ENCODE data around the gene NDST3.

Gene NDST3

DNA sequence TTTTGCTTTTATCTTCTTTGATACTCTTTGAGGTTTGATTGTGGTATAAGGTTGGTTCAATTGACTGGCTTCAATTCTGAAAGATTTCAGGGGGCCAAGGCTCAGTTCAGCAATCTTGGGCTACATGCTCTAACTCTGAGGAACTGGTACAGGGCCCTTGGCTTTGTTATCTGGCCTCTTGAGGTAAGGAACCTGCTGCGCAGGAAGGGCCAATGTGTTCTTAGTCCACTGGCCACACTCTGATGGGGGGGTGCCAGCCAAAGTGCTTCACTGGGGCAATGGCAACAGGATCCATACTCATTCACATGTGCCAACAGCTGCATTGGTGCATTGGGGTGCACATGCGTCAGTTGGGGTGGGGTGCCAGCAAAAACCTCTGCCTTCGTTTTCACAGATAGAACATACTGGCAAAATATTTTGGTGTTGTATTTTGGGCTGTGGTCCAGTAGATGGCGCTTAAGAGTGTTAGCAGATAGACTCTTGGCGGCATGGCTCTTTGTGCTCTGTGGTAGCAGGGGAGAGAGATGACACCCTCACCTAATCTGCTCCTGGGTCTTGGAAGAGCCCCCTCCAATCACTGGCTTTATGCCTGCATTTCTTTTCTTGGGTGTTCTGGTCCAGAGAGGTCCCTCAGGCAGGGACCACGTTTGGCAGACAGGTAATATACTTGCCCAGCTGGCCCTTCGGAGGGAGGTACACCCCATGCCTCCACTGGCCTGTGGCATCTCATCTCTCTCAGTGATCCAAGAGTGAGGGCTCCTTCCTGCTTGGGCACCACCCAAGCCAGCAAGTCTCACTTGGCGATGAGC, 42.9 kb downstream of the NDST3 start:
- Histone ChIP-seq H3K4me3 (ENCODE audit: low read length) (no peak overlapping the region), H3K4me1 (ENCODE audit: control insufficient read depth, insufficient read depth, low read length) (no peaks in the 10 kb centered on the region), H3K27ac (ENCODE audit: low read length) (no peak overlapping the region), H3K27me3 (ENCODE audit: control insufficient read depth, insufficient read depth, low read length) (no peaks in the 10 kb centered on the region), H3K36me3 (ENCODE audit: control insufficient read depth, insufficient read depth, low read length) (no peaks in the 10 kb centered on the region), H3K9me3 (ENCODE audit: control insufficient read depth, insufficient read depth, low read length) (no peaks in the 10 kb centered on the region)
- no peak for DNase-seq (ENCODE audit: low read depth, low spot score)
- WGBS (ENCODE audit: insufficient coverage, insufficient read length): no CpG with 5 or more reads among the region's 8 CpGs

- Histone ChIP-seq H3K27ac (ENCODE audit: low read length) (no peak overlapping the region), H3K4me1 (ENCODE audit: control insufficient read depth, insufficient read depth, low read length) (no peaks in the 10 kb centered on the region), H3K9me3 (ENCODE audit: control insufficient read depth, insufficient read depth, low read length) (no peaks in the 10 kb centered on the region), H3K36me3 (ENCODE audit: control insufficient read depth, insufficient read depth, low read length) (no peaks in the 10 kb centered on the region), H3K27me3 (ENCODE audit: control insufficient read depth, insufficient read depth, low read length) (no peaks in the 10 kb centered on the region), H3K4me3 (ENCODE audit: low read length) (no peak overlapping the region)
- DNase-seq (ENCODE audit: low read depth, low spot score): no peak
- WGBS (ENCODE audit: insufficient coverage, insufficient read length): no CpG with 5 or more reads among the region's 3 CpGs
Observed at GRCh38 chr4:118077767-118078105, 43.5 kb downstream of the NDST3 start.

DNA sequence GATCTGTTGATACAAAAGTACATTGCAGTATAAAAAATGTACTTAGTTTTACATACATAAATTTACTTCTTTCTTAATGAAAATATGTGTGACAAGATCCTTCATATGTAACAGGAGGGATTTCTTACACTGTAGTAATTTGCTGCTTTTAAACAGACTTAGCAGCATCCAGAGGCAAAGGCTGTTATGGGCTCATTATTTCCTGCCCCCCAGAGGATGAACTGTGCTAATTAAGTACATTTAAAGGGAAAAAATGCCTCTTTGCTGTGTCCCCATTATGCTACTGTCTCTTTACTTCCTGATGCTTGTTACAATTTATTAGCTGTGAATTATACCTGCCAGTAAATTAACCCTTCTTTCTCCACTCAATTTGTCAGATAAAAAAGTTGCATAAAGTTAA, 47.1 kb downstream of the NDST3 start:
- Histone ChIP-seq H3K9me3 (ENCODE audit: control insufficient read depth, insufficient read depth, low read length) (no peaks in the 10 kb centered on the region), H3K27me3 (ENCODE audit: control insufficient read depth, insufficient read depth, low read length) (no peaks in the 10 kb centered on the region), H3K36me3 (ENCODE audit: control insufficient read depth, insufficient read depth, low read length) (no peaks in the 10 kb centered on the region), H3K27ac (ENCODE audit: low read length) (no peak overlapping the region), H3K4me1 (ENCODE audit: control insufficient read depth, insufficient read depth, low read length) (no peaks in the 10 kb centered on the region), H3K4me3 (ENCODE audit: low read length) (no peak overlapping the region)
- DNase-seq (ENCODE audit: low read depth, low spot score): no peak

DNA sequence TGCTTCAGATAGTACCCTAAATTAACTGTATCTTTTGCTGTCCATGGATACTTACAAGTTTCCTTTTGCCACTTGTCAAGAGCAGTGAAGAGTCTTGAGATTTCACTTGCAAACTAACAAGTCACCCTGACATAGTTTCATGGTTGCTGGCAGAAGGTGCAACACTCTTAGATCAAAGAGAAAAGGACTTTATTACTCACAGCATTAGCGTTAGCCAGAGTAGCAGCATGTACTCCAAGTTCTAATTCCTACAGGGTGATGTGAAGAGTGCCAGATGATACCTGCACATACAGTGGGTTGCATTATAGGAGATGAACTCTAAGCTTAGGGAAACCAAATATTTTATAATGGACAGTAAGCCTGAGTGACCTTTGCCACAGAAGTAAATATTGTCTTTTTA, 47.9 kb downstream of the NDST3 start:
- Histone ChIP-seq H3K27me3 (ENCODE audit: control insufficient read depth, insufficient read depth, low read length) (no peaks in the 10 kb centered on the region), H3K4me3 (ENCODE audit: low read length) (no peak overlapping the region), H3K4me1 (ENCODE audit: control insufficient read depth, insufficient read depth, low read length) (no peaks in the 10 kb centered on the region), H3K36me3 (ENCODE audit: control insufficient read depth, insufficient read depth, low read length) (no peaks in the 10 kb centered on the region), H3K27ac (ENCODE audit: low read length) (no peak overlapping the region), H3K9me3 (ENCODE audit: control insufficient read depth, insufficient read depth, low read length) (no peaks in the 10 kb centered on the region)
- DNase-seq (ENCODE audit: low read depth, low spot score): no peak
- WGBS (ENCODE audit: insufficient coverage, insufficient read length): no CpG with 5 or more reads among the region's 1 CpG

DNA sequence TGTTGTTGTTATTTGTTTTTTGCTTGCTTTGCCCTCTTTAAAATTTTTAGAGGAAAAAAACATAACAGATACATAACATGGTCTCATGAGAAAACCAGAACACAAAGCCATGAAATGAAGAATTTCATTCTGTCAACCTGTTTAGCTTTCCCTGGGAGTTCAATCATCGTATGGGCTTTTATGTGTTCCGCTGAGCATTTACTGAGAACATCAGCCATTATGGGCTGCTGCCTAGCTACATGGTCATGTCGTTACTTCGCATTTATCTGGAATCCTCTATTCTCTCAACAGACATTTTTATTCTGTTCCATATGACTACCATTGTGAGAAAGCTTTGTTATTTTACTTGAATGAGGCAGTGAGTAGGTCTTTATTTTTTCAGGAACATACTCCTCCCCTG, 51.4 kb downstream of the NDST3 start:
- no CpG with 5 or more reads among the region's 4 CpGs for WGBS (ENCODE audit: insufficient coverage, insufficient read length)
- DNase-seq (ENCODE audit: low read depth, low spot score): no peak
- no peaks in the 10 kb centered on the region for H3K36me3 ChIP-seq (ENCODE audit: control insufficient read depth, insufficient read depth, low read length)
- H3K9me3 ChIP-seq (ENCODE audit: control insufficient read depth, insufficient read depth, low read length): no peaks in the 10 kb centered on the region
- H3K27me3 ChIP-seq (ENCODE audit: control insufficient read depth, insufficient read depth, low read length): no peaks in the 10 kb centered on the region
- no peak overlapping the region for H3K4me3 ChIP-seq (ENCODE audit: low read length)
- H3K27ac ChIP-seq (ENCODE audit: low read length): no peak overlapping the region
- H3K4me1 ChIP-seq (ENCODE audit: control insufficient read depth, insufficient read depth, low read length): no peaks in the 10 kb centered on the region

DNA sequence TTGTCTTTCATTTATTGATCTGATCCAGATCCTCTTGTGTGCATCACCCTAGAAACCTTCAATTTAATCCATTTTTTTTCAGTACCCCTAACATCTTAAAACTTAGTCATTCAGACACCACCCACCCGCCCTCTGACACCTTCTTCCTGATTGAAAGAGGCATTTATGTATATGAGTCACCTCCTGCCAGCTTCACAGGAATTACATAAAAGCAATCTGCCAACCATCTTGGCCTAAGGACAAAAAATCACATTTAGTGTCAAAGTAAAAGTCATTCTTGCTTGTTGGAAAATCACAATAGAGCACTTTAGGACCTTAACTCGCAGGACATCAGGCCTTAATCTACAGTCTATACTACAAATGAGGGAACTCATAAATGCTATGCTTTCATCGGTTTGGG, 52.1 kb downstream of the NDST3 start:
- no peaks in the 10 kb centered on the region for H3K4me1 ChIP-seq (ENCODE audit: control insufficient read depth, insufficient read depth, low read length)
- H3K36me3 ChIP-seq (ENCODE audit: control insufficient read depth, insufficient read depth, low read length): no peaks in the 10 kb centered on the region
- H3K27ac ChIP-seq (ENCODE audit: low read length): no peak overlapping the region
- no peak overlapping the region for H3K4me3 ChIP-seq (ENCODE audit: low read length)
- no peak for DNase-seq (ENCODE audit: low read depth, low spot score)
- H3K27me3 ChIP-seq (ENCODE audit: control insufficient read depth, insufficient read depth, low read length): no peaks in the 10 kb centered on the region
- WGBS (ENCODE audit: insufficient coverage, insufficient read length): no CpG with 5 or more reads among the region's 3 CpGs
- H3K9me3 ChIP-seq (ENCODE audit: control insufficient read depth, insufficient read depth, low read length): no peaks in the 10 kb centered on the region

DNA sequence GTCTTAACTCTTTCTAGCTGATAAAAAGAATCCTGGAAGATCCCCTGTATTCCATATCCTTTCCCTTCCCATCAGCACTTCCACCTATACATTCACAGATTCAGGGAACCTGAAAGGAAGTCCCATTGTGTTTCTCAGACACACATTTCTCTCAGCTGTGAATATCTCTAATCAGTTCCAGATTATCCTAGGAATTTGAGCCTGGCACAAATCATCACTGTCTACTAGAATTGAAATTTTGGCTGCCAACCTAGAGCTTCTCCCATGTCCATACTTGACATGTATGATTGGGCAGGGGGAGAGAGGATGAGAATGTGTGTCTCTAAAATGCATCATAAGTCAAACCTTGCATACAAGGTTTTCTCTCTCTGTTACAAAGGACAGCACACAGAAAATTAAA, 53.1 kb downstream of the NDST3 start:
- Histone ChIP-seq H3K9me3 (ENCODE audit: control insufficient read depth, insufficient read depth, low read length) (no peaks in the 10 kb centered on the region), H3K4me3 (ENCODE audit: low read length) (no peak overlapping the region), H3K27me3 (ENCODE audit: control insufficient read depth, insufficient read depth, low read length) (no peaks in the 10 kb centered on the region), H3K4me1 (ENCODE audit: control insufficient read depth, insufficient read depth, low read length) (no peaks in the 10 kb centered on the region), H3K27ac (ENCODE audit: low read length) (no peak overlapping the region), H3K36me3 (ENCODE audit: control insufficient read depth, insufficient read depth, low read length) (no peaks in the 10 kb centered on the region)
- DNase-seq (ENCODE audit: low read depth, low spot score): no peak

DNA sequence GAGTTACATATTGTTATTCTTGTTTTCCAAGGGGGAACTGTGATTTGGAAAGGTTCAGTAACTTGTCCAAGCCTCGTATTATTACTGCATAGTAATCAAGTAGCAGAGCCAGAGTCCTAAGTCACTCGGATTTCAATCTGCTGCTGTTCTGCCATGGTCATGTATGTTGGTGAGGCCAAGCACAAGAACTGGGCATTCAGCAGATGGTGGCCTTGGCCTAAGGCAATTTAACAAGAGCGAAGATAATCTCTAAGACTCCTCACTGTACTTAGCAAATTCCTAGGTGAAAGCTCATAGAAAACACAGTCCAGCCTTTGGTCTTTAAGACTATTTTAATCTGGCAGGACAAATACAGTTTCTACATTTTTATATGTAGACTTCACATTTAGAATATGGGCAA, 64.8 kb downstream of the NDST3 start:
- Histone ChIP-seq H3K9me3 (ENCODE audit: control insufficient read depth, insufficient read depth, low read length) (no peaks in the 10 kb centered on the region), H3K36me3 (ENCODE audit: control insufficient read depth, insufficient read depth, low read length) (no peaks in the 10 kb centered on the region), H3K4me3 (ENCODE audit: low read length) (no peak overlapping the region), H3K27ac (ENCODE audit: low read length) (no peak overlapping the region), H3K27me3 (ENCODE audit: control insufficient read depth, insufficient read depth, low read length) (no peaks in the 10 kb centered on the region), H3K4me1 (ENCODE audit: control insufficient read depth, insufficient read depth, low read length) (no peaks in the 10 kb centered on the region)
- no CpG with 5 or more reads among the region's 3 CpGs for WGBS (ENCODE audit: insufficient coverage, insufficient read length)
- no peak for DNase-seq (ENCODE audit: low read depth, low spot score)

- H3K4me1 ChIP-seq (ENCODE audit: control insufficient read depth, insufficient read depth, low read length): no peaks in the 10 kb centered on the region
- H3K4me3 ChIP-seq (ENCODE audit: low read length): no peak overlapping the region
- no peaks in the 10 kb centered on the region for H3K27me3 ChIP-seq (ENCODE audit: control insufficient read depth, insufficient read depth, low read length)
- WGBS (ENCODE audit: insufficient coverage, insufficient read length): no CpG with 5 or more reads among the region's 2 CpGs
- no peak for DNase-seq (ENCODE audit: low read depth, low spot score)
- H3K9me3 ChIP-seq (ENCODE audit: control insufficient read depth, insufficient read depth, low read length): no peaks in the 10 kb centered on the region
- H3K36me3 ChIP-seq (ENCODE audit: control insufficient read depth, insufficient read depth, low read length): no peaks in the 10 kb centered on the region
- no peak overlapping the region for H3K27ac ChIP-seq (ENCODE audit: low read length)
Observed at GRCh38 chr4:118102195-118102594, 67.9 kb downstream of the NDST3 start.

- no CpG with 5 or more reads among the region's 2 CpGs for WGBS (ENCODE audit: insufficient coverage, insufficient read length)
- Histone ChIP-seq H3K9me3 (ENCODE audit: control insufficient read depth, insufficient read depth, low read length) (no peaks in the 10 kb centered on the region), H3K27me3 (ENCODE audit: control insufficient read depth, insufficient read depth, low read length) (no peaks in the 10 kb centered on the region), H3K4me3 (ENCODE audit: low read length) (no peak overlapping the region), H3K27ac (ENCODE audit: low read length) (no peak overlapping the region), H3K4me1 (ENCODE audit: control insufficient read depth, insufficient read depth, low read length) (no peaks in the 10 kb centered on the region), H3K36me3 (ENCODE audit: control insufficient read depth, insufficient read depth, low read length) (no peaks in the 10 kb centered on the region)
- no peak for DNase-seq (ENCODE audit: low read depth, low spot score)
Observed at GRCh38 chr4:118112117-118113046, 78.1 kb downstream of the NDST3 start.

DNA sequence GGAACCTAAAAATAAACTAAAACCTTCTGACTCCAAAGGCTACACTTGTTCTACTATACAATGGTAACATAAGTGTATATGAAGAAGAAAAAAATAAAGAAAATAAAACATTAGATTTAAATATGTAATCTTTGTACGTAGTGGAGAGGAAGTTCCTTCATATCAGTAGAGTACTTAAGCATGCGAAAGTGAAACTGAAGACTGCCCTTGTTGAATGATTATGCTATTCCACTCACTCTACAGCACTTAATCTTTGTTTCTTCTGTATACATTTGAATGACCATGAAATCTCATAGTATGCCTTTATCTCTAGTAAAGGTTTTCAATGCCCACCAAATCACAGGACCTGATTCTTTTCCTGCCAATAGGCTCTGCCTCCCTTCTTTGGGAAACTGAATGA, 78.9 kb downstream of the NDST3 start:
- WGBS (ENCODE audit: insufficient coverage, insufficient read length): no CpG with 5 or more reads among the region's 2 CpGs
- no peaks in the 10 kb centered on the region for H3K36me3 ChIP-seq (ENCODE audit: control insufficient read depth, insufficient read depth, low read length)

More for the DNA sequence above, 78.9 kb downstream of the NDST3 start:
- no peaks in the 10 kb centered on the region for H3K9me3 ChIP-seq (ENCODE audit: control insufficient read depth, insufficient read depth, low read length)
- H3K4me1 ChIP-seq (ENCODE audit: control insufficient read depth, insufficient read depth, low read length): no peaks in the 10 kb centered on the region
- DNase-seq (ENCODE audit: low read depth, low spot score): no peak
- no peak overlapping the region for H3K4me3 ChIP-seq (ENCODE audit: low read length)
- H3K27me3 ChIP-seq (ENCODE audit: control insufficient read depth, insufficient read depth, low read length): no peaks in the 10 kb centered on the region
- H3K27ac ChIP-seq (ENCODE audit: low read length): no peak overlapping the region
